Suprapubic skin (tissue), 4 donors: Measurements from ENCODE around the gene PLA2G3. TPM values are rescaled to one million over a fixed set of nuclear protein-coding genes. Genes with fewer than 3 reads are reported as not detected.

Experiments used
- DNase-seq, 2 donors: peaks; one replicate each; pipeline ENCODE4 v3.0.0-alpha.2; 2019; ENCODE audit warnings: low spot score in 2 of 2
- H3K27ac ChIP-seq: fragments of 200-600 bp; sonication (generic); one replicate; pipeline ENCODE4 v1.5.1; 2019
- H3K27me3 ChIP-seq: fragments of 200-600 bp; sonication (generic); one replicate; pipeline ENCODE4 v1.5.1; 2019
- H3K36me3 ChIP-seq: fragments of 200-600 bp; sonication (generic); one replicate; pipeline ENCODE4 v1.5.1; 2019
- H3K4me1 ChIP-seq: fragments of 200-600 bp; sonication (generic); one replicate; pipeline ENCODE4 v1.5.1; 2019
- H3K4me3 ChIP-seq: fragments of 200-600 bp; sonication (generic); one replicate; pipeline ENCODE4 v1.5.1; 2019; ENCODE audit warnings: mild to moderate bottlenecking
- H3K9me3 ChIP-seq: fragments of 200-600 bp; sonication (generic); one replicate; pipeline ENCODE4 v1.5.1; 2019
- CTCF ChIP-seq, 2 donors: fragments of 200-600 bp in 1 of 2; fragments of 450-650 bp in 1 of 2; sonication (generic) in 1 of 2; IDR thresholded peaks; one replicate each; pipeline ENCODE4 v1.5.1; 2016 to 2019; ENCODE audit warnings: antibody characterized with exemption in 2 of 2, mild to moderate bottlenecking in 1 of 2, moderate library complexity in 1 of 2
- EP300 ChIP-seq: sonication (generic); formaldehyde crosslinking; IDR thresholded peaks from one replicate; pipeline ENCODE4 v1.6.1; 2017; ENCODE audit warnings: antibody characterized with exemption
- POLR2A ChIP-seq, 2 donors: fragments of 450-650 bp; IDR thresholded peaks; one replicate each; pipeline ENCODE4 v1.6.1; 2017; ENCODE audit warnings: antibody characterized with exemption in 2 of 2, mild to moderate bottlenecking in 2 of 2, moderate library complexity in 2 of 2
- POLR2AphosphoS5 ChIP-seq, 3 donors: sonication (generic); formaldehyde crosslinking; IDR thresholded peaks; one replicate each; pipeline ENCODE4 v1.6.1; 2017; ENCODE audit warnings: antibody characterized with exemption in 3 of 3
- WGBS: methylation state at CpG from one replicate; pipeline ENCODE4 v1.1.5; 2018; 5-methylcytosine and 5-hydroxymethylcytosine counted together
- total RNA-seq, 4 donors: library from RNA; depleted of rRNA; stranded (reverse); fragments of >200 nt; gene quantifications; one replicate each; pipeline ENCODE4 v1.1.0, GENCODE V29; 2016

Gene PLA2G3
- total RNA-seq, 4 donors from 2014 or later = 3.1 to 9.5 (median 7.6) TPM

- H3K27ac ChIP-seq = no peak overlapping the region
- no peaks in the 10 kb centered on the region for H3K27me3 ChIP-seq
- DNase-seq = no peak
- H3K4me3 ChIP-seq = no peak overlapping the region
- H3K4me1 ChIP-seq = peaks cover 32% of the 10 kb centered on the region
- no peaks in the 10 kb centered on the region for H3K9me3 ChIP-seq
- H3K36me3 ChIP-seq = peaks cover 2% of the 10 kb centered on the region
- TF ChIP-seq POLR2A (IDR thresholded peaks at IDR 0.05) (no peak), POLR2AphosphoS5 (IDR thresholded peaks at IDR 0.05) (no peak), EP300 (no peak), CTCF (IDR thresholded peaks at IDR 0.05) (no peak)
- WGBS = 97% methylated on average over 4 of the region's 4 CpGs
These were observed 30.7 kb upstream of the PLA2G3 start for GRCh38 chr22:31170971-31171370.

DNA sequence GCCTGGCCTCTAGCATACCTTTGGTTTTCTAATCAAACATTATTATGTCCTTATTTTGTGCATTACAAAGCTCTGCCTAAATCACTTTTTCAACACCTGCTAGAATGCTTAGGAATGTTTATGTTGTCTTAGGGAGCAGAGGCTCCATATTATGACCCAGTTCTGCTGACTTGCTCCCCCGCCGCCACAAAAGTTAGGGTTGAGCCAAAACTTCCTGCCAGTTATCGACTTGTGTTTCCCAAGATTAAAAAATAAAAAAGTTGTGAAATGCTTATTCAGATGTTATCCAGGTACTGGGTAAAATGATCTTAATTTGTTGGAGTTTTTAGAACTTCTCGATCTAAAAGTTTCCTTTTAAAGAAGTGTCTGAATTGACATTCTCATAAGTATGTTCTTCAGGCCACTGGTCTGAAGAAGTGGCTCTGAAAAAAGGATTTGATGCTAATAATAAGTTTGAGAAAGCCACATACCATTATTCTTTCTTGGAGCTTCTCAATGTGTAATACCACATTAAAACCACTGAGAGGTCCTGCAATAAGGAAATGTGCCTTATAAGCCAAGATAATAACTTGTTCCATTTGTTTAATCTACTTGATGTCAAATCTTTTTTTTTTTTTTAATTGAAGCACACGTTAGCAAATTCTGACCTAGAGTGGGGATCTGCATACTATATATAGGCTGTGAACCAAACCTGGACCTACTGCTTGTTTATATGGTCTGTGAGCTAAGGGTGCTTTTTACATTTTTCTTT lies 21.9 kb upstream of the PLA2G3 start:
- no peak for TF ChIP-seq POLR2AphosphoS5 (IDR thresholded peaks at IDR 0.05)
- no peak for TF ChIP-seq POLR2A (IDR thresholded peaks at IDR 0.05)
- TF ChIP-seq EP300 = no peak
- TF ChIP-seq CTCF (IDR thresholded peaks at IDR 0.05) = peak; percentile 4 to 8

GRCh38 chr22:31161386-31161785 lies 21.1 kb upstream of the PLA2G3 start:
- Histone ChIP-seq H3K4me1 (peaks cover 34% of the 10 kb centered on the region), H3K9me3 (no peaks in the 10 kb centered on the region), H3K36me3 (peaks cover 11% of the 10 kb centered on the region), H3K4me3 (peak overlapping the region; percentile 86), H3K27me3 (no peaks in the 10 kb centered on the region), H3K27ac (no peak overlapping the region)
- TF ChIP-seq POLR2AphosphoS5 (IDR thresholded peaks at IDR 0.05) (no peak), POLR2A (IDR thresholded peaks at IDR 0.05) (no peak), EP300 (no peak), CTCF (IDR thresholded peaks at IDR 0.05) (no peak)
- no peak for DNase-seq

More for the DNA sequence above, 21.9 kb upstream of the PLA2G3 start:
- DNase-seq = no peak
- H3K27me3 ChIP-seq = no peaks in the 10 kb centered on the region
- H3K27ac ChIP-seq = no peak overlapping the region
- H3K4me1 ChIP-seq = peaks cover 34% of the 10 kb centered on the region
- H3K4me3 ChIP-seq = peak overlapping the region; percentile 86
- H3K36me3 ChIP-seq = peaks cover 11% of the 10 kb centered on the region
- no peaks in the 10 kb centered on the region for H3K9me3 ChIP-seq
- 22% methylated on average over 5 of the region's 5 CpGs for WGBS

DNA sequence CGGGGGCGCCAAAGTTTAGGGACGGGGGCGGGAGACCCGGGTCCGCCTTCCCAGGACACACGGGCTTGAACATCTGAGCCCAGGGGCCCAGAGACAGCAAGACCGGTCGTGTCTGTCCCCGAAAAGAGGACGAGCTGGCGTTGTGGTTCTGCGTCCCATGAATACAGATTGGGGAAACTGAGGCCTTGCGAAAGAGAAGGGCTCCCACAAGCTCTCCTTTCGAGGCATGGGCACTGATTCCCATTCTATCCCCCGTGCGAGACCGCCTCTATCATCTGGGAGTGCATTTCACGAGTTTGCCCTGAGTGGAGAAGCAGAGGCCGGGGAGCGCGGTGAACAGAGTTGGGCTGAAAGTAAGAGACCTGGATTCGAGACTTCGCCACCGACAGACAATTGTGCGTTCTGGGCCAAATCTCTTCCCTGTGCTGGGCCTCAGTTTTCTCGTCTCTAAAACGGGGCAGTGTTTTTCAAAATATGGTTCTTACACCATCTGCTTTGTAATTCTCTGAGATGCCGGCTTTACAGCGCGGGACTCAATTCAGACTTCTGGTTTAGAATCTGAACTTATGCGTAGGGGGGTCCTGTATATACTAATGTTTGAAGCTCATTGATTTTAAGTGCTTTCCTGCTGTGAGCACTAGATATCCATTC lies 20.1 kb upstream of the PLA2G3 start:
- no peak for DNase-seq
- Histone ChIP-seq H3K4me1 (peaks cover 36% of the 10 kb centered on the region), H3K36me3 (peaks cover 7% of the 10 kb centered on the region), H3K27me3 (no peaks in the 10 kb centered on the region), H3K27ac (peak overlapping the region; percentile 94), H3K4me3 (peak overlapping the region; percentile 86), H3K9me3 (no peaks in the 10 kb centered on the region)
- no peak for TF ChIP-seq POLR2A (IDR thresholded peaks at IDR 0.05)
- TF ChIP-seq EP300 = no peak
- TF ChIP-seq CTCF (IDR thresholded peaks at IDR 0.05) = no peak
- TF ChIP-seq POLR2AphosphoS5 (IDR thresholded peaks at IDR 0.05) = no peak
- 6% methylated on average over 16 of the region's 32 CpGs for WGBS

GRCh38 chr22:31155422-31155821 lies 15.1 kb upstream of the PLA2G3 start:
- Histone ChIP-seq H3K27ac (no peak overlapping the region), H3K36me3 (no peaks in the 10 kb centered on the region), H3K9me3 (no peaks in the 10 kb centered on the region), H3K27me3 (no peaks in the 10 kb centered on the region), H3K4me1 (peaks cover 16% of the 10 kb centered on the region), H3K4me3 (no peak overlapping the region)
- no peak for DNase-seq
- 15% methylated on average over 3 of the region's 3 CpGs for WGBS
- TF ChIP-seq POLR2A (IDR thresholded peaks at IDR 0.05) = no peak
- TF ChIP-seq CTCF (IDR thresholded peaks at IDR 0.05) = no peak
- TF ChIP-seq POLR2AphosphoS5 (IDR thresholded peaks at IDR 0.05) = no peak
- TF ChIP-seq EP300 = no peak
